DOHH2 (cell line): ENCODE data around the gene ZNF69.
"Not testable (repeated sequence)": the region's sequence is repeated elsewhere in the genome, so short reads cannot be mapped to it uniquely, and the experiment has no call there.

ENCODE experiments used
- H3F3A ChIP-seq: fragments of 200-600 bp; sonication (generic), shearing (Covaris generic); 2 replicates; pipeline ENCODE4 v1.6.0; 2016; ENCODE audit warnings: antibody characterized with exemption, mild to moderate bottlenecking; ENCODE audit not compliant: control insufficient read depth, insufficient read depth
- H3K27ac ChIP-seq: fragments of 200-600 bp; sonication (generic); 2 replicates; pipeline ENCODE4 v1.5.1; 2014; ENCODE audit warnings: low read depth, mild to moderate bottlenecking, low read length, moderate library complexity
- H3K27me3 ChIP-seq: fragments of 200-600 bp; sonication (generic); 2 replicates; pipeline ENCODE4 v1.6.1; 2014; ENCODE audit warnings: mild to moderate bottlenecking, low read length, mixed read lengths; ENCODE audit not compliant: control insufficient read depth
- H3K36me3 ChIP-seq: fragments of 200-600 bp; sonication (generic); 2 replicates; pipeline ENCODE4 v1.6.1; 2014; ENCODE audit warnings: mild to moderate bottlenecking, low read length, moderate library complexity, mixed read lengths; ENCODE audit not compliant: control insufficient read depth
- H3K4me1 ChIP-seq: fragments of 200-600 bp; sonication (generic); 2 replicates; pipeline ENCODE4 v1.6.1; 2014; ENCODE audit warnings: mild to moderate bottlenecking, low read length, mixed read lengths; ENCODE audit not compliant: control insufficient read depth
- H3K4me2 ChIP-seq: fragments of 200-600 bp; sonication (generic); 2 replicates; pipeline ENCODE4 v1.6.0; 2014; ENCODE audit warnings: mild to moderate bottlenecking, low read length, moderate library complexity
- H3K4me3 ChIP-seq: fragments of 200-600 bp; sonication (generic); 2 replicates; pipeline ENCODE4 v1.5.1; 2014; ENCODE audit warnings: mild to moderate bottlenecking, low read length, mixed read lengths
- H3K79me2 ChIP-seq: fragments of 200-600 bp; sonication (generic); 2 replicates; pipeline ENCODE4 v1.6.1; 2014; ENCODE audit warnings: mild to moderate bottlenecking, low read length, mixed read lengths; ENCODE audit not compliant: control insufficient read depth
- H3K9me2 ChIP-seq: fragments of 200-600 bp; sonication (generic); replicated peaks from 2 replicates; pipeline ENCODE4 v1.6.1; 2014; ENCODE audit warnings: mild to moderate bottlenecking, low read length, mixed read lengths; ENCODE audit not compliant: control insufficient read depth
- H3K9me3 ChIP-seq: fragments of 200-600 bp; sonication (generic); 2 replicates; pipeline ENCODE4 v1.6.1; 2014; ENCODE audit warnings: antibody characterized with exemption, low read length, mixed read lengths; ENCODE audit not compliant: control insufficient read depth, insufficient read depth
- H4K20me1 ChIP-seq: fragments of 200-600 bp; sonication (generic); 2 replicates; pipeline ENCODE4 v1.6.0; 2014; ENCODE audit warnings: low read depth, mild to moderate bottlenecking, antibody characterized with exemption, low read length, moderate library complexity; ENCODE audit not compliant: control insufficient read depth, insufficient read depth
- CTCF ChIP-seq: fragments of 200-600 bp; sonication (generic); IDR thresholded peaks from one replicate; pipeline ENCODE4 v1.5.1; 2014; ENCODE audit warnings: antibody characterized with exemption, mild to moderate bottlenecking, low read depth, low read length; ENCODE audit not compliant: poor library complexity, severe bottlenecking
- EZH2phosphoT487 ChIP-seq: fragments of 200-600 bp; sonication (generic); IDR thresholded peaks from 2 replicates; pipeline ENCODE4 v1.6.1; 2017; ENCODE audit warnings: borderline replicate concordance, mild to moderate bottlenecking, antibody characterized with exemption, low read length, moderate library complexity, mixed read lengths

ZNF69 gene

GRCh38 chr19:11860721-11861120 lies 26.9 kb upstream of the ZNF69 start:
- H3K9me2 ChIP-seq = no peaks in the 10 kb centered on the region
- no peak overlapping the region for H3K4me3 ChIP-seq
- peaks cover 31% of the 10 kb centered on the region for H3K79me2 ChIP-seq
- H3K9me3 ChIP-seq = peaks cover 14% of the 10 kb centered on the region; the same call in 1 of the 2 replicates
- H3K27ac ChIP-seq = no peak overlapping the region
- TF ChIP-seq CTCF (no peak), EZH2phosphoT487 (no peak)
- no peak overlapping the region for H3K4me2 ChIP-seq
- peaks cover 22% of the 10 kb centered on the region for H3K36me3 ChIP-seq
- H3K4me1 ChIP-seq = no peaks in the 10 kb centered on the region
- no peaks in the 10 kb centered on the region for H3F3A ChIP-seq
- H4K20me1 ChIP-seq = no peaks in the 10 kb centered on the region
- no peaks in the 10 kb centered on the region for H3K27me3 ChIP-seq

- no peak overlapping the region for H3K27ac ChIP-seq
- H3K9me3 ChIP-seq = peaks cover 17% of the 10 kb centered on the region; the same call in 1 of the 2 replicates
- H4K20me1 ChIP-seq = no peaks in the 10 kb centered on the region
- H3F3A ChIP-seq = no peaks in the 10 kb centered on the region
- peaks cover 29% of the 10 kb centered on the region for H3K79me2 ChIP-seq
- H3K36me3 ChIP-seq = peaks cover 27% of the 10 kb centered on the region
- H3K9me2 ChIP-seq = no peaks in the 10 kb centered on the region
- TF ChIP-seq EZH2phosphoT487 = no peak
- no peak for TF ChIP-seq CTCF
- no peak overlapping the region for H3K4me3 ChIP-seq
- no peaks in the 10 kb centered on the region for H3K4me1 ChIP-seq
- H3K4me2 ChIP-seq = no peak overlapping the region
- H3K27me3 ChIP-seq = no peaks in the 10 kb centered on the region
Observed at GRCh38 chr19:11861301-11861700, 26.3 kb upstream of the ZNF69 start.

GRCh38 chr19:11867766-11868165 lies 19.8 kb upstream of the ZNF69 start:
- H3K4me2 ChIP-seq = not testable (repeated sequence)

GRCh38 chr19:11868188-11868587 lies 19.4 kb upstream of the ZNF69 start:
- Histone ChIP-seq H3K4me1 (no peaks in the 10 kb centered on the region), H3K9me3 (peaks cover 31% of the 10 kb centered on the region)

More at GRCh38 chr19:11867766-11868165, 19.8 kb upstream of the ZNF69 start:
- not testable (repeated sequence) for H3F3A ChIP-seq, H3K4me3 ChIP-seq, H4K20me1 ChIP-seq, H3K27ac ChIP-seq, H3K9me2 ChIP-seq, H3K27me3 ChIP-seq, H3K4me1 ChIP-seq, H3K79me2 ChIP-seq
- Histone ChIP-seq H3K36me3 (peaks cover 52% of the 10 kb centered on the region), H3K9me3 (peaks cover 31% of the 10 kb centered on the region)

More at GRCh38 chr19:11868188-11868587, 19.4 kb upstream of the ZNF69 start:
- no peaks in the 10 kb centered on the region for H3K9me2 ChIP-seq
- no peak overlapping the region for H3K4me3 ChIP-seq
- peaks cover 52% of the 10 kb centered on the region for H3K36me3 ChIP-seq
- no peak overlapping the region for H3K27ac ChIP-seq
- H4K20me1 ChIP-seq = no peaks in the 10 kb centered on the region
- no peaks in the 10 kb centered on the region for H3K27me3 ChIP-seq
- H3K4me2 ChIP-seq = no peak overlapping the region
- TF ChIP-seq EZH2phosphoT487 (no peak), CTCF (no peak)
- H3F3A ChIP-seq = no peaks in the 10 kb centered on the region
- H3K79me2 ChIP-seq = peaks cover 5% of the 10 kb centered on the region
